ENCODE measurements around the gene NAT9.

The NAT9 gene

GRCh38 chr17:74814453-74814852 is 38.3 kb upstream of the NAT9 start:
- no peak for DNase-seq (ENCODE audit: low read depth)
- no peak overlapping the region for H3K4me3 ChIP-seq (ENCODE audit: low read depth, low read length)
- TF ChIP-seq, protein P1, sequence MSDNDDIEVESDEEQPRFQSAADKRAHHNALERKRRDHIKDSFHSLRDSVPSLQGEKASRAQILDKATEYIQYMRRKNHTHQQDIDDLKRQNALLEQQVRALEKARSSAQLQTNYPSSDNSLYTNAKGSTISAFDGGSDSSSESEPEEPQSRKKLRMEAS (IDR thresholded peaks at IDR 0.05; ENCODE audit: low read depth, low read length), result no peak
- no peak for TF ChIP-seq MYC (IDR thresholded peaks at IDR 0.05; ENCODE audit: low read depth, low read length)
- TF ChIP-seq, protein P2, sequence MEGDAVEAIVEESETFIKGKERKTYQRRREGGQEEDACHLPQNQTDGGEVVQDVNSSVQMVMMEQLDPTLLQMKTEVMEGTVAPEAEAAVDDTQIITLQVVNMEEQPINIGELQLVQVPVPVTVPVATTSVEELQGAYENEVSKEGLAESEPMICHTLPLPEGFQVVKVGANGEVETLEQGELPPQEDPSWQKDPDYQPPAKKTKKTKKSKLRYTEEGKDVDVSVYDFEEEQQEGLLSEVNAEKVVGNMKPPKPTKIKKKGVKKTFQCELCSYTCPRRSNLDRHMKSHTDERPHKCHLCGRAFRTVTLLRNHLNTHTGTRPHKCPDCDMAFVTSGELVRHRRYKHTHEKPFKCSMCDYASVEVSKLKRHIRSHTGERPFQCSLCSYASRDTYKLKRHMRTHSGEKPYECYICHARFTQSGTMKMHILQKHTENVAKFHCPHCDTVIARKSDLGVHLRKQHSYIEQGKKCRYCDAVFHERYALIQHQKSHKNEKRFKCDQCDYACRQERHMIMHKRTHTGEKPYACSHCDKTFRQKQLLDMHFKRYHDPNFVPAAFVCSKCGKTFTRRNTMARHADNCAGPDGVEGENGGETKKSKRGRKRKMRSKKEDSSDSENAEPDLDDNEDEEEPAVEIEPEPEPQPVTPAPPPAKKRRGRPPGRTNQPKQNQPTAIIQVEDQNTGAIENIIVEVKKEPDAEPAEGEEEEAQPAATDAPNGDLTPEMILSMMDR (IDR thresholded peaks at IDR 0.05; ENCODE audit: low read depth, low read length), result peak; percentile 16

DNA sequence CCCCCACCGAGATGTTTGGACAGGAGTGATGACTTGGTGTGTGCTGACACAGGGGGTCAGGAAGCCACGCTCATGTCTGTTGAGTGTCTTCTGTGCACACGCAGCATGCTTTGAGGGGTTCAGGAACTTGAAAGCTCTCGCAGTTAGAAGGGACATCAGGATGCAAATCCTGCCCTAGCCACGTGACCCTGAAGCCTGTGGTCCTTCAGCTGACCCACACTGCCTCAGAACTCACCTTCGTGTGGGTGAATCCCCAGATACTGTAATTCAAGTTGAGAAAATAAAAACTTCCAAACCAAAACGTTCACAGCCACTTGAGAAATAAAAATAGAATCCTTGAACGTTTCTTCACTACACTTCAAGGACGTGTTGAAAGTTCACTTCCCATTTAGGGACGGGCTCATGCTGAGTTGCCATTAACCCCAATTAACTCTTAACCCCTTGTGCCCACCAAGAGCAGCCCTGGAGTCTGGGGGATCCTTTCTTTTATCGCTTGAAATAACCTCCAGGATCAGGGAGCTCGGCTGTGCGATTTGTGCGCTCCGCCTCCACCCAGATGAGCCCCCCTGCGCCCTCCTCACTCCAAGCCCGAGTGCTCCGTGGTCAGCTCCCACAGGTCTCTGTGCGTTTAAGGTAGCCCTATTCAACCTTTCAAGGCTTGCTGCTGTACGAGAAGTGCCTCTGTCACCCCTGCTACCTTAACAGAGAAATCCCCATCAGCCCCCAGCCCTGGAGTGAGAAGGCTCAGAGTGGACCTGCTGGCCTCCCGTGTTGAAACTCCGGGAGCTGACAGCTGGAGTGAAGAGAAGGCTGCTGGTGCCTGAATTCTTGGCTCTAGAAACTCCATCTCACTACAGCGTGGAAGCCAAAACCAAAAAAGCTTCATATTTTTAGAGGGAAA is 36.2 kb upstream of the NAT9 start:
- TF ChIP-seq, protein P1 (IDR thresholded peaks at IDR 0.05; ENCODE audit: low read depth, low read length), result no peak
- TF ChIP-seq, protein P2 (IDR thresholded peaks at IDR 0.05; ENCODE audit: low read depth, low read length), result no peak
- no peak overlapping the region for H3K4me3 ChIP-seq (ENCODE audit: low read depth, low read length)
- DNase-seq (ENCODE audit: low read depth), result peak; percentile 34

GRCh38 chr17:74810699-74811485 is 34.7 kb upstream of the NAT9 start:
- TF ChIP-seq, protein P1 (IDR thresholded peaks at IDR 0.05; ENCODE audit: low read depth, low read length), result no peak
- TF ChIP-seq, protein P2 (IDR thresholded peaks at IDR 0.05; ENCODE audit: low read depth, low read length), result no peak
- no peak for TF ChIP-seq POLR2A (IDR thresholded peaks at IDR 0.05; ENCODE audit: extremely low read depth, insufficient read length)
- TF ChIP-seq MYC (IDR thresholded peaks at IDR 0.05; ENCODE audit: low read depth, low read length), result no peak
- DNase-seq (ENCODE audit: low read depth), result no peak
- no peak overlapping the region for H3K4me3 ChIP-seq (ENCODE audit: low read depth, low read length)

DNA sequence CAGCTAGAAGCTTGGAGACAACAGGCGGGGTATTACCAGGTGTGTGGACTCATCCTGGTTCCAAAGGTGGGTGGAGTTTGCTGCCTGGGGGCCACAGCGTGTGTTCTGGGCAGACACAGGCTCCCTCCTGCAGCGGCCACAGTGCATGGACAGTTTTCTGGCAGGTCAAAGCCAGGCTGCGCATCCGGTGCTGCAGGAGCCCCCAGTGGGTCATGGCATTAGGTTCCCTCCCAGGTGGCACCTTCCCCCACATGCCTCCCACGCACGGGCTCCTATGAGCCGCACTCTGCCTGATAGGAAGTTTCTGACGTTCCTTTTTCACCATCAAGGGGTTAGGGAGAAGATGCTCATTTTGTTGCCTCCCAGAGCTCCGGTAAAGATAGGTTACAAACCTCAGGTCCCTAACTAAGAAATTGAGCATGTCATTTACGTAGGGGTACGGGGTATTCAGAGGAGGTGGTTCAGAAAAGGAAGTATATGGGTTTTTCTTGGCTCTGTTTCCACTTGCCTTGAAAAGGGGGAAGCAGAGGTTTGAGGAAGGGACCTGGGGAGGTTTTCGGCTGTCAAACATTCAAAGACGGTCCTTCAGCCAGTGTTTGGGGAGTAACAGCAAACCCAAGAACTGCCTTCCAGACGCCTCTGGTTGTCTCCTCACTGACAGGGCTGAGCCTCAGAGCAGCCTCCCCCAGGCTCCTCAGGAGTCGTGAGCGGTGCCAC is 32.7 kb upstream of the NAT9 start:
- TF ChIP-seq POLR2A (IDR thresholded peaks at IDR 0.05; ENCODE audit: extremely low read depth, insufficient read length) (no peak), MYC (IDR thresholded peaks at IDR 0.05; ENCODE audit: low read depth, low read length) (no peak)
- TF ChIP-seq, protein P1 (IDR thresholded peaks at IDR 0.05; ENCODE audit: low read depth, low read length), result no peak
- TF ChIP-seq, protein P2 (IDR thresholded peaks at IDR 0.05; ENCODE audit: low read depth, low read length), result no peak

GRCh38 chr17:74807925-74808324 is 31.8 kb upstream of the NAT9 start:
- no peak for DNase-seq (ENCODE audit: low read depth)
- no peak overlapping the region for H3K4me3 ChIP-seq (ENCODE audit: low read depth, low read length)
- TF ChIP-seq, protein P2 (IDR thresholded peaks at IDR 0.05; ENCODE audit: low read depth, low read length), result no peak
- TF ChIP-seq POLR2A (IDR thresholded peaks at IDR 0.05; ENCODE audit: extremely low read depth, insufficient read length) (no peak), MYC (IDR thresholded peaks at IDR 0.05; ENCODE audit: low read depth, low read length) (no peak)
- TF ChIP-seq, protein P1 (IDR thresholded peaks at IDR 0.05; ENCODE audit: low read depth, low read length), result no peak

More for the DNA sequence above, 32.7 kb upstream of the NAT9 start:
- no peak overlapping the region for H3K4me3 ChIP-seq (ENCODE audit: low read depth, low read length)
- DNase-seq (ENCODE audit: low read depth), result no peak

Measured in NB4 (cell line).